KMS-11 (cell line): ENCODE results near the gene PIEZO2.

Source experiments
- H2AFZ ChIP-seq: fragments of 200-600 bp; sonication (generic); 2 replicates; pipeline ENCODE4 v1.6.1; 2016; ENCODE audit warnings: antibody characterized with exemption, mixed run types, low read depth
- H3K27ac ChIP-seq: fragments of 200-600 bp; sonication (generic); 2 replicates; pipeline ENCODE4 v1.6.1; 2016; ENCODE audit warnings: mild to moderate bottlenecking, mixed run types
- H3K27me3 ChIP-seq: fragments of 200-600 bp; sonication (generic); 2 replicates; pipeline ENCODE4 v1.6.1; 2017; ENCODE audit warnings: mild to moderate bottlenecking, low read depth, mixed run types, moderate library complexity; ENCODE audit not compliant: insufficient read depth
- H3K36me3 ChIP-seq: fragments of 200-600 bp; sonication (generic); 2 replicates; pipeline ENCODE4 v1.6.1; 2017; ENCODE audit warnings: mild to moderate bottlenecking, mixed run types; ENCODE audit not compliant: insufficient read depth
- H3K4me1 ChIP-seq: fragments of 200-600 bp; sonication (generic); 2 replicates; pipeline ENCODE4 v1.6.1; 2016; ENCODE audit warnings: mild to moderate bottlenecking, low read depth, mixed run types; ENCODE audit not compliant: poor library complexity, severe bottlenecking
- H3K4me2 ChIP-seq: fragments of 200-600 bp; sonication (generic); 2 replicates; pipeline ENCODE4 v1.7.0; 2016; ENCODE audit warnings: mild to moderate bottlenecking, mixed run types
- H3K4me3 ChIP-seq: fragments of 200-600 bp; sonication (generic); IDR thresholded peaks from 2 replicates; pipeline ENCODE4 v1.6.1; 2017; ENCODE audit warnings: low read depth, low read length, mixed read lengths; ENCODE audit not compliant: insufficient read depth
- H3K79me2 ChIP-seq: fragments of 200-600 bp; sonication (generic); 2 replicates; pipeline ENCODE4 v1.6.1; 2016; ENCODE audit warnings: low read depth, mixed run types; ENCODE audit not compliant: insufficient read depth
- H3K9ac ChIP-seq: fragments of 200-600 bp; sonication (generic); 2 replicates; pipeline ENCODE4 v1.6.1; 2016; ENCODE audit warnings: mild to moderate bottlenecking, mixed run types
- H4K20me1 ChIP-seq: fragments of 200-600 bp; sonication (generic); 2 replicates; pipeline ENCODE4 v1.6.1; 2016; ENCODE audit warnings: mild to moderate bottlenecking, mixed run types; ENCODE audit not compliant: insufficient read depth
- TF ChIP-seq, protein P1 (sequence below): fragments of 200-600 bp; sonication (generic); conservative IDR thresholded peaks from 2 replicates; pipeline ENCODE4 v1.6.1; 2017; ENCODE audit warnings: low read depth, mild to moderate bottlenecking, antibody characterized with exemption, low read length, moderate library complexity, mixed read lengths

PIEZO2 gene

DNA sequence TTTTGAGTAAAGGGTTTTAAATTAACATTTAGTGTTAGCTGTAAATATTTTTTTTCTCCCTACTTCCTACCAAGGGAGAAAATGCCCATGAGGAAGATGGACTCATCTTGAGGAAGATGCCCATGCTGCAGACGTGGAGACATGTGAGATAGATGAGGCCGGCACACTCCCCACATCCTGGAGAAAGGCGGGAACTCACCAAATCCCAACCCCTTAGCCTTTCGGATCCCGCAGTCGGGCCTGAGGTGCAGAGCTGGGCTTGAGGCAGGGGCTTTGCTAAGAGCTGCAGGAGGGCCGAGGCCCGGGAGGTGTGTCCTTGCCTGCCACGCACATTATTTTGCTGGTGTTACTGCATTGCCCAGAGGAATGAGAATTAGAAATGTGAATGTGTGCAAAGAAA lies 485.6 kb downstream of the PIEZO2 start:
- Histone ChIP-seq H3K9ac (no peak overlapping the region), H3K79me2 (no peaks in the 10 kb centered on the region), H4K20me1 (no peaks in the 10 kb centered on the region), H3K27ac (no peak overlapping the region), H3K4me2 (no peak overlapping the region), H3K36me3 (no peaks in the 10 kb centered on the region), H3K27me3 (no peaks in the 10 kb centered on the region), H2AFZ (no peak overlapping the region), H3K4me3 (no peak overlapping the region), H3K4me1 (peaks cover 8% of the 10 kb centered on the region)
- TF ChIP-seq, protein P1, sequence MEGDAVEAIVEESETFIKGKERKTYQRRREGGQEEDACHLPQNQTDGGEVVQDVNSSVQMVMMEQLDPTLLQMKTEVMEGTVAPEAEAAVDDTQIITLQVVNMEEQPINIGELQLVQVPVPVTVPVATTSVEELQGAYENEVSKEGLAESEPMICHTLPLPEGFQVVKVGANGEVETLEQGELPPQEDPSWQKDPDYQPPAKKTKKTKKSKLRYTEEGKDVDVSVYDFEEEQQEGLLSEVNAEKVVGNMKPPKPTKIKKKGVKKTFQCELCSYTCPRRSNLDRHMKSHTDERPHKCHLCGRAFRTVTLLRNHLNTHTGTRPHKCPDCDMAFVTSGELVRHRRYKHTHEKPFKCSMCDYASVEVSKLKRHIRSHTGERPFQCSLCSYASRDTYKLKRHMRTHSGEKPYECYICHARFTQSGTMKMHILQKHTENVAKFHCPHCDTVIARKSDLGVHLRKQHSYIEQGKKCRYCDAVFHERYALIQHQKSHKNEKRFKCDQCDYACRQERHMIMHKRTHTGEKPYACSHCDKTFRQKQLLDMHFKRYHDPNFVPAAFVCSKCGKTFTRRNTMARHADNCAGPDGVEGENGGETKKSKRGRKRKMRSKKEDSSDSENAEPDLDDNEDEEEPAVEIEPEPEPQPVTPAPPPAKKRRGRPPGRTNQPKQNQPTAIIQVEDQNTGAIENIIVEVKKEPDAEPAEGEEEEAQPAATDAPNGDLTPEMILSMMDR: no peak

DNA sequence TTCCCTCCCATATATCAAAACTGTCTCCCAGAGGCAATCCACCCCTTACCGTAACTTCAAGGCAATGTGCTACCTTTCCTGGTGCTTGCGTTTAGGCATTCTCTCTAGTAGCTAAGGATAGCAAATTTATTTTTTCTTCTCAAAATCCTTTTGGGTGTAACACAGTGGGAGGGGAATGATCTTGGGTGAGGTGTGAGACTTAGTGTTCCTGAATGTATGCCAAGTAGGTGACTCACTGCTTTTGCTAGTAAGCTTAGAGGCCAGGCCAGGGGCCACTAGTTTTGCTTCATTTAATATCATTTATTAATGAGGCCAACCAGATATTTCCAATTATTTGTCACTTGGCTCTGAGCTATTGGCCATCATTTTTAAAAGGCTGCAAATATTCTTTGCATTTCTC lies 488.1 kb downstream of the PIEZO2 start:
- H3K36me3 ChIP-seq: no peaks in the 10 kb centered on the region
- H4K20me1 ChIP-seq: no peaks in the 10 kb centered on the region
- no peak overlapping the region for H3K4me2 ChIP-seq
- TF ChIP-seq, protein P1: no peak
- no peaks in the 10 kb centered on the region for H3K79me2 ChIP-seq
- no peak overlapping the region for H2AFZ ChIP-seq
- H3K27ac ChIP-seq: no peak overlapping the region
- no peak overlapping the region for H3K9ac ChIP-seq
- no peak overlapping the region for H3K4me3 ChIP-seq
- H3K4me1 ChIP-seq: peaks cover 8% of the 10 kb centered on the region
- no peaks in the 10 kb centered on the region for H3K27me3 ChIP-seq

DNA sequence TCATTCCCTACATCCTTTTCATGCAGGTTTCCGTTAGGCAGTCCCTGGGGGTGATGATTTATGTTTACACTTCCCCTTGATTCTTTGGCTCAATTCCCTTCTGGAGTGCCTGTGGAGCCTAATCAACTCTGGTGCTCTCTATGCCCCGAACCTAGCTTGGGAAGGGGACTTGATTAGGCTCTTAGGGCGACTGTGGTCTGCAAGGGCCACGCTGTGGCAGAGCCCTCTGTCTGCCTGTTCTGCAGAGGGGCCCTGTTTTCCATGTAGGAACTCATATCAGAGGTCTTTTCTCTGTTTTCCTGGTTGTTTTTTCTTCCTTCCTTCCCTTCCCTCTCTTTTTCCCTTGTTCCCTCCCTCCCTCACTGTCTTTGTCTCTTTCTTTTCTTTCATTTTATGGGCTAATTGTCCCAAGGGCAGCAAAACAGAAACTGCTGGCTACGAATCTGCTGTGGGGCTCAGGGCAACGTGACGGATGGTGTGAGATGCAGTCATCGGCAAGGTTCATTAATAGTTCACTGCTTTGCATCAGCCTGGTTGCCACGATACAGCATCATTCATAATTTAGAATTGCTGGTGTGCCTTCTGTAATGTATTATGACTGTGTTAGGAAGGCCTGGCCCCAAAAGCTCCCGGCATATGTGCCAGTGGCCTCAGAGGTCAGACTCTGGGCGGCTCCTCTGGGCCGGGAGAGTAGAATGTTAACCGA lies 489.0 kb downstream of the PIEZO2 start:
- no peak overlapping the region for H3K9ac ChIP-seq
- no peak overlapping the region for H3K27ac ChIP-seq

DNA sequence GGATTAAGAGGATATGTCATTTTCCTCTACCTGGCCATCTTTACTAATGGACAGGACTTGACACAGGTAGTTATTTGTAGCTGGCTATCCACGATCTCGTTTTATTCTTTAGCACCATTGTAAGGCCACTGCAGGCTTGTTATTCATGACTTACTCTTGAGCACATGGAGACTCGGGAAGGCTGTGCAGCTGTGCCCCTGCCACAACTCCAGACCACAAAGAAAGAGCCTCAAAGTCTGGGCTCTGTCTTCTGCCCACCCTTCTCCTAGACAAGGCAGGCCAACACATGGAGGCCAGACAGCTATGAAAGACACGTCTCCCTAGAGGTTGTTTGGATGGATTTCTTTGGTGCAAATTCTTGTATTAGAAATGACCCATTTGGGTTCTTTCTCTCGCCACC lies 489.8 kb downstream of the PIEZO2 start:
- H3K27me3 ChIP-seq: no peaks in the 10 kb centered on the region
- no peak overlapping the region for H3K4me2 ChIP-seq
- no peaks in the 10 kb centered on the region for H3K36me3 ChIP-seq
- H3K79me2 ChIP-seq: no peaks in the 10 kb centered on the region
- no peak overlapping the region for H2AFZ ChIP-seq
- H3K9ac ChIP-seq: no peak overlapping the region
- peaks cover 8% of the 10 kb centered on the region for H3K4me1 ChIP-seq
- no peak overlapping the region for H3K4me3 ChIP-seq
- no peaks in the 10 kb centered on the region for H4K20me1 ChIP-seq
- no peak overlapping the region for H3K27ac ChIP-seq
- TF ChIP-seq, protein P1: no peak

More for the DNA sequence above, 489.0 kb downstream of the PIEZO2 start:
- no peaks in the 10 kb centered on the region for H3K36me3 ChIP-seq
- no peaks in the 10 kb centered on the region for H3K79me2 ChIP-seq
- no peak overlapping the region for H2AFZ ChIP-seq
- no peak overlapping the region for H3K4me3 ChIP-seq
- peaks cover 8% of the 10 kb centered on the region for H3K4me1 ChIP-seq
- TF ChIP-seq, protein P1: no peak
- no peak overlapping the region for H3K4me2 ChIP-seq
- H3K27me3 ChIP-seq: no peaks in the 10 kb centered on the region
- no peaks in the 10 kb centered on the region for H4K20me1 ChIP-seq
